Measurements from ENCODE around the gene OPRD1.
"Not testable (repeated sequence)": the region's sequence is repeated elsewhere in the genome, so short reads cannot be mapped to it uniquely, and the experiment has no call there.

Gene OPRD1

GRCh38 chr1:28801461-28801860 is 10.5 kb upstream of the OPRD1 start:
- DNase-seq (ENCODE audit: low read depth in 2 of 2): no peak

- no peak for DNase-seq (ENCODE audit: low read depth in 2 of 2)
Measured at GRCh38 chr1:28803051-28803450, 8.9 kb upstream of the OPRD1 start.

GRCh38 chr1:28803662-28804061 is 8.3 kb upstream of the OPRD1 start:
- no peak for DNase-seq (ENCODE audit: low read depth in 2 of 2)

GRCh38 chr1:28804071-28804470 is 7.9 kb upstream of the OPRD1 start:
- no peak for DNase-seq (ENCODE audit: low read depth in 2 of 2)

DNA sequence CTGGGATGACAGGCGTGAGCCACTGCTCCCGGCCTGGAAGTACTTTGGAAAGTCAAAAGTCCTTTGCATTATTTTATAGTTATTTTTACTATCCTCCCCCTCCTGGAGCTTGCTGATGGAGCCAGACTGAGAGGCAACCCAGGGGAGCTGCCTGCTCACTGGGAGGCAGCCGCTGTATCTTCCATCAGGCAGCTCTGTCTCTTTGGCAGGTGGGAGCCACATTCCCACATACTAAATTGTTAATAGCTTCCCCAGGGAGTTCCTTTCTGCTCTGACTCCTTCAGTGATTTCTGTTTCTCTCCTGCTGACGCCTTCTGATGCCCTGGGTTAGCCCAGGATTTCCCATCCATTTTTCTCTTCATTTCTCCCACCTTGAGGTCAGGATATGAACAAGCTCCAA is 4.9 kb upstream of the OPRD1 start:
- no peak for DNase-seq (ENCODE audit: low read depth in 2 of 2)

DNA sequence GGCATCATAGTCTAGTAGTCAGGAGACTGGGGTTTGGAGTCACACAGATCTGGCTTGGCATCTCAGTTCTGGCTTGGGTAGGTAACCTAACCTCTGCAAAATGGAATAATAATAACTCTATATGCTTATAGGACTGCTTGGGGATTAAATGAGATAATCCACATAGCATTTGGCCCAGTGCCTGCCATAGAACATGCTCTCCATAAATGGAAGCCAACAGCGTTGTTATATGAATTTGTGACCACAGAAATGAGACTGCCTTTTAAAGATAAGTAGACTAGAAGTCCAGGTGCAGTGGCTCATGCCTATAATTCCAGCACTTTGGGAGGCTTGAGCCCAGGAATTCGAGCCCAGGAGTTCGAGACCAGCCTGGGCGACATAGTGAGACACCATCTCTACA is 4.0 kb upstream of the OPRD1 start:
- DNase-seq (ENCODE audit: low read depth in 2 of 2): no peak

GRCh38 chr1:28811369-28811765 is 603 bp upstream of the OPRD1 start:
- DNase-seq (ENCODE audit: low read depth in 2 of 2): no peak

GRCh38 chr1:28812669-28813468 is 899 bp downstream of the OPRD1 start:
- no peak for DNase-seq (ENCODE audit: low read depth in 2 of 2)

DNA sequence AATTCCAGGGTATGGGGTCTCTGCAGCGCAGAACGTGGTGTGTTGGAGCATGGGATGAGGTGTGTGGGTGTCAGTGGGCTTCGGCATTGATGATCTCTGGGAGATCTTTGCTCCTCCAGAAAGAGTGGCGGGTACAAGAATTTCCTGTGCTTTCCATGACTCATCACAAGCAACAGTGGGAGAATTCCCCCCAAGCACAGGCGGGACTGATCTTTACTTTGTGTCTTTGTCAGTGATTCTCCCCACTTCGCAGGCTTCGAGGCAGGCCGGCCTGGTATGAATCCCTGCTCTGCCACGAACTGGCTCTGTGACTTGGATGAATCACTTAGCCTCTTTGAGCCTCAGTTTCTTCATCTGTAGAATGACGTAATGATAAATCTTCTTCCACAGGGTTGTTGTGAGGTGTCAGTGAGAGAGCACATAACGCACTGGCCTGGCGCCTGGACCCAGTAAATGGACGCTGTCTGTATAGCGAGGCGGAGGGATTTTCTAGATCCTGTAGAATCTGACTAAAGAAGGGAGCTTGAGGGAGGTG is 2.0 kb downstream of the OPRD1 start:
- DNase-seq (ENCODE audit: low read depth in 2 of 2): no peak

- DNase-seq (ENCODE audit: low read depth in 2 of 2): no peak
Measured at GRCh38 chr1:28815533-28816185, 3.7 kb downstream of the OPRD1 start.

DNA sequence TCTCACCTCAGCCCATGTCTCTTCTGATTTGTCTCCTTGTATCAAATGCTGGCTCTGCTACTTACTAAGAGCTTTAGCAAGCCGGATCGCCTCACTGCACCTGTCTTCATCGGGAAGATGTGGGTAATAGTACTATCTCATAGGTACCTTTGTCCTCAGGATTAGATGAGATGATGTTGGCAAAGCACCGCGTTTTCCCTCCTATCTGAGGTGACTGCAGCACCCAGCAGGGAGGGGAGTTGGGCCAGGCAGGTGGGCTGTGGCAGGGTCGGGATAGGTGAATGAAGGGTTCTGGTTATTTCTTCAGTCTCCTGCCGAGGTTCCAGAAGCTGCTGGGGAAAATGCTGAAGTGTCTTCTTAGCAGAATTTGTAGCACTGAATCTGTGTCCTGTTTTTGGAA is 5.2 kb downstream of the OPRD1 start:
- no peak for DNase-seq (ENCODE audit: low read depth in 2 of 2)

DNA sequence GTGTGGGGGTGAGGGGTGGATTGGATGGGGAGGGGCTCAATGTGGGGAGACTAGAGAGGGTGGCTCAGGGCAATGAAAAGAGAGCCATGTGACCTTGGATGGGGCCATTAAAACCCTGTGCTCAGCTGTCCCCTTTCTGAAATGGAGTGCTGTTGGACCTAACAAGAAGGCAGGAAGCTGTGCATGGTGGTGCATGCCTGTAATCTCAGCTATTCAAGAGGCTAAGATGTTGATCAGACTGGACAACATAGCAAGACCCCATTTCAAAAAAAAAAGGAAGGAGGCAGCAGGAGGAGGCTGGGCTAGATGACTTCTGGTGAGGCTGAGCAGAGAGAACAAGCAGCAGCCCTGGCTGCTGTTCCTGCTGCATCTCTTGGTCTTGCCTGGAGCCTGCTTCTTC is 7.0 kb downstream of the OPRD1 start:
- no peak for DNase-seq (ENCODE audit: low read depth in 2 of 2)

GRCh38 chr1:28822799-28823198 is 10.8 kb downstream of the OPRD1 start:
- DNase-seq (ENCODE audit: low read depth in 2 of 2): no peak

- DNase-seq (ENCODE audit: low read depth in 2 of 2): not testable (repeated sequence)
Measured at GRCh38 chr1:28824061-28824460, 12.1 kb downstream of the OPRD1 start.

GRCh38 chr1:28828227-28828858 is 16.4 kb downstream of the OPRD1 start:
- not testable (repeated sequence) for DNase-seq (ENCODE audit: low read depth in 2 of 2)

GRCh38 chr1:28830814-28831213 is 18.8 kb downstream of the OPRD1 start:
- DNase-seq (ENCODE audit: low read depth in 2 of 2): no peak

DNA sequence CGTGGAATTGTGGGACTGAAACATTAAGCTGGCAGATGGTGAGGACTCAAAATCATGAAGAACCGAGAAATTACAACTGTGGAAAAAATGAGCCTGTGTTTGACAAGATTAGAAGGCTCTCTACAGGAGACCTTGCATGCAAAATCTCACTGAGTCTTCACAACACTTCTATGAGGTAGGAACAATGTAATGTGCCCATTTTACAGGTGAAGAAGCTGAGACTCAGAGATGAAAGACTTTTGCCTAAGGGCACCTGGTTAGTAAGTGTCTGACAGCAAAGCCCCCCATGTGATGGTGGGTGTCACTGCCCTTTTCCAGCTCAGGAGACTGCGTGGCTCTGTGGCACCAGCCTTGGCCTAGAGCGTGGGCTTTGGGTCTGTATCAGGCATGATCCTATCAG is 21.0 kb downstream of the OPRD1 start:
- DNase-seq (ENCODE audit: low read depth in 2 of 2): no peak

GRCh38 chr1:28833381-28833780 is 21.4 kb downstream of the OPRD1 start:
- DNase-seq (ENCODE audit: low read depth in 2 of 2): no peak

- no peak for DNase-seq (ENCODE audit: low read depth in 2 of 2)
Measured at GRCh38 chr1:28835237-28835650, 23.3 kb downstream of the OPRD1 start.

GRCh38 chr1:28836421-28836956 is 24.5 kb downstream of the OPRD1 start:
- DNase-seq (ENCODE audit: low read depth in 2 of 2): no peak

GRCh38 chr1:28840928-28841544 is 29.1 kb downstream of the OPRD1 start:
- DNase-seq (ENCODE audit: low read depth in 2 of 2): no peak
